Endothelial cell of umbilical vein (primary cell): ENCODE data around the gene LPAR4. TPM values are rescaled to one million over a fixed set of nuclear protein-coding genes. Genes with fewer than 3 reads are reported as not detected.

Experiments
- BruUV-seq: library from RNA; stranded (reverse); fragments of 400-500 nt; replicated peaks from 2 replicates; lab custom pipeline; 2021; lab: Mats Ljungman, UMichigan
- CTCF ChIA-PET: fragments of 300-600, 350-600 bp; sonication (Branson Sonifier 250); formaldehyde crosslinking; loops from one replicate; lab custom pipeline; 2021; ENCODE audit warnings: antibody characterized with exemption, inconsistent platforms; lab: Charles Lee
- POLR2A ChIA-PET: fragments of 300-600, 350-600 bp; sonication (Branson Sonifier 250); formaldehyde crosslinking; loops from one replicate; lab custom pipeline; 2021; ENCODE audit warnings: antibody characterized with exemption, inconsistent platforms; lab: Charles Lee
- DNase-seq: peaks from one replicate; pipeline ENCODE4 v3.0.0-alpha.2; 2011; ENCODE audit warnings: low read depth, low spot score
- FAIRE-seq: peaks from 2 replicates; lab custom pipeline; 2011; peaks lifted over from hg19 to GRCh38; lab: Jason Lieb, UNC
- H2AFZ ChIP-seq: 2 replicates; pipeline ENCODE4 v1.6.0; 2012; ENCODE audit warnings: low read depth, low read length, control low read depth, inconsistent platforms
- H3K27ac ChIP-seq: 2 replicates; pipeline ENCODE4 v1.5.1; 2011; ENCODE audit warnings: low read depth, mild to moderate bottlenecking, control low read depth, low read length, moderate library complexity; ENCODE audit not compliant: insufficient read depth
- H3K27me3 ChIP-seq, 2 experiments: 2 replicates each; pipeline versions ENCODE4 v1.6.0 to v1.6.1; 2011; ENCODE audit warnings: low read length in 2 of 2, mixed read lengths in 1 of 2; ENCODE audit not compliant: control insufficient read depth in 2 of 2, insufficient read depth in 2 of 2
- H3K36me3 ChIP-seq, 2 experiments: 2 replicates in 1 of 2; 3 replicates in 1 of 2; pipeline ENCODE4 v1.5.1; 2011; ENCODE audit warnings: low read length in 2 of 2, mild to moderate bottlenecking in 1 of 2, moderate library complexity in 1 of 2; ENCODE audit not compliant: control insufficient read depth in 2 of 2, insufficient read depth in 2 of 2; ENCODE audit errors: extremely low read depth in 1 of 2
- H3K4me1 ChIP-seq: 3 replicates; pipeline ENCODE4 v1.5.1; 2011; ENCODE audit warnings: mild to moderate bottlenecking, low read length; ENCODE audit not compliant: control insufficient read depth, insufficient read depth; ENCODE audit errors: extremely low read depth
- H3K4me2 ChIP-seq: 2 replicates; pipeline ENCODE4 v1.6.1; 2011; ENCODE audit warnings: low read length, control low read depth, mixed read lengths; ENCODE audit not compliant: insufficient read depth
- H3K4me3 ChIP-seq, 3 experiments: fragments of 200-600 bp in 1 of 3; sonication (generic), shearing (Covaris generic) in 1 of 3; replicated peaks in 1 of 3; 2 replicates each; pipeline ENCODE4 v1.5.1; 2011 to 2016; ENCODE audit warnings: control low read depth in 3 of 3, low read length in 3 of 3, mild to moderate bottlenecking in 2 of 3, inconsistent platforms in 1 of 3, low read depth in 1 of 3, moderate library complexity in 1 of 3; ENCODE audit not compliant: insufficient read depth in 1 of 3
- H3K79me2 ChIP-seq: 2 replicates; pipeline ENCODE4 v1.6.0; 2012; ENCODE audit warnings: low read length, inconsistent platforms; ENCODE audit not compliant: control insufficient read depth, insufficient read depth
- H3K9ac ChIP-seq: replicated peaks from 2 replicates; pipeline ENCODE3; 2011; ENCODE audit warnings: low read length, control low read depth; ENCODE audit not compliant: insufficient read depth; ENCODE audit errors: extremely low read depth
- H3K9me1 ChIP-seq: replicated peaks from 3 replicates; pipeline ENCODE4 v1.6.0; 2011; ENCODE audit warnings: mild to moderate bottlenecking, low read length; ENCODE audit not compliant: control insufficient read depth, insufficient read depth; ENCODE audit errors: extremely low read depth
- H3K9me3 ChIP-seq: replicated peaks from 2 replicates; pipeline ENCODE4 v1.5.1; 2012; ENCODE audit warnings: low read length, inconsistent platforms; ENCODE audit not compliant: control insufficient read depth, insufficient read depth
- H4K20me1 ChIP-seq: replicated peaks from 2 replicates; pipeline ENCODE3; 2011; ENCODE audit warnings: mild to moderate bottlenecking, low read length; ENCODE audit not compliant: control insufficient read depth, insufficient read depth; ENCODE audit errors: extremely low read depth
- EZH2 ChIP-seq: IDR thresholded peaks from 2 replicates; pipeline ENCODE4 v1.6.1; 2012; ENCODE audit warnings: borderline replicate concordance, low read depth, mild to moderate bottlenecking, moderate library complexity, low read length, inconsistent platforms; ENCODE audit not compliant: severe bottlenecking
- FOS ChIP-seq: IDR thresholded peaks from 2 replicates; pipeline ENCODE4 v1.6.1; 2011; ENCODE audit warnings: mild to moderate bottlenecking, low read length, moderate library complexity, borderline replicate concordance; ENCODE audit not compliant: insufficient read depth
- GATA2 ChIP-seq: IDR thresholded peaks from 2 replicates; pipeline ENCODE4 v1.7.0; 2011; ENCODE audit warnings: low read depth, mild to moderate bottlenecking, moderate library complexity, mixed read lengths, low read length; ENCODE audit not compliant: insufficient read length, insufficient read depth
- JUN ChIP-seq: IDR thresholded peaks from 2 replicates; pipeline ENCODE4 v1.6.1; 2011; ENCODE audit warnings: borderline replicate concordance, low read depth; ENCODE audit not compliant: insufficient read length, insufficient read depth
- MYC ChIP-seq: IDR thresholded peaks from one replicate; pipeline ENCODE4 v1.6.1; 2011; ENCODE audit warnings: mild to moderate bottlenecking, low read depth, low read length
- POLR2A ChIP-seq: IDR thresholded peaks from 2 replicates; pipeline ENCODE4 v1.6.1; 2012; ENCODE audit warnings: low read depth, mild to moderate bottlenecking, control low read depth, low read length
- POLR2AphosphoS5 ChIP-seq: IDR thresholded peaks from 2 replicates; pipeline ENCODE4 v1.6.1; 2012; ENCODE audit warnings: low read depth, mild to moderate bottlenecking, control low read depth, low read length, moderate library complexity; ENCODE audit not compliant: insufficient read depth
- dilution Hi-C: fragments of 300-500 bp; cut with MboI; formaldehyde crosslinking; loops from one replicate; pipeline ENCODE4 v1.15.0; 2019; ENCODE audit warnings: low sequenced_read_pairs; ENCODE audit not compliant: extremely low pct_ligation_motif_present
- intact Hi-C: fragments of 100-400 bp; cut with micrococcal nuclease; formaldehyde crosslinking; loops from one replicate; pipeline ENCODE4 v1.10.0; 2022
- polyA plus RNA-seq, 4 experiments: library from polyadenylated mRNA; depleted of rRNA in 3 of 4; stranded (reverse) in 3 of 4; unstranded in 1 of 4; fragments of >200 nt; gene quantifications; 2 replicates each; pipeline versions ENCODE4 v1.2.1 to v1.2.3, GENCODE V29; 2011 to 2012; ENCODE audit warnings: missing spikeins in 1 of 4
- total RNA-seq: library from RNA; stranded (reverse); gene quantifications from 2 replicates; pipeline ENCODE4 v1.2.3, GENCODE V29; 2021
- TF ChIP-seq, protein P1 (sequence below), 2 donors: IDR thresholded peaks; 1 replicate in 1 of 2; 2 replicates in 1 of 2; pipeline ENCODE4 v1.5.1; 2011; ENCODE audit warnings: low read length in 2 of 2, mild to moderate bottlenecking in 2 of 2, moderate library complexity in 2 of 2, control low read depth in 1 of 2, inconsistent platforms in 1 of 2, low read depth in 1 of 2; ENCODE audit not compliant: insufficient read depth in 1 of 2; ENCODE audit errors: extremely low read depth in 1 of 2
- TF ChIP-seq, protein P2 (sequence below): IDR thresholded peaks from 2 replicates; pipeline ENCODE4 v1.6.1; 2011; ENCODE audit not compliant: insufficient read depth, insufficient read length

Gene LPAR4
- total and polyA plus RNA-seq, 2 donors (not counting 3 experiments of a cell fraction or from before 2014, with no cell fraction given), result 0.07 to 0.49 TPM

DNA sequence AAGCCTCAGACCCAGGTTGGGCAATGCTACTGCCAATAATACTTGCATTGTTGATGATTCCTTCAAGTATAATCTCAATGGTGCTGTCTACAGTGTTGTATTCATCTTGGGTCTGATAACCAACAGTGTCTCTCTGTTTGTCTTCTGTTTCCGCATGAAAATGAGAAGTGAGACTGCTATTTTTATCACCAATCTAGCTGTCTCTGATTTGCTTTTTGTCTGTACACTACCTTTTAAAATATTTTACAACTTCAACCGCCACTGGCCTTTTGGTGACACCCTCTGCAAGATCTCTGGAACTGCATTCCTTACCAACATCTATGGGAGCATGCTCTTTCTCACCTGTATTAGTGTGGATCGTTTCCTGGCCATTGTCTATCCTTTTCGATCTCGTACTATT is 7.4 kb downstream of the LPAR4 start:
- no peak overlapping the region for H3K4me3 ChIP-seq
- BruUV-seq, result no TSS peak
- ChIA-PET CTCF (no interaction called here), POLR2A (no interaction called here)
- H3K36me3 ChIP-seq, result no peaks in the 10 kb centered on the region
- DNase-seq (no peak), FAIRE-seq (no peak)
- H3K9ac ChIP-seq, result no peak overlapping the region
- no peak for TF ChIP-seq FOS
- TF ChIP-seq, protein P1, sequence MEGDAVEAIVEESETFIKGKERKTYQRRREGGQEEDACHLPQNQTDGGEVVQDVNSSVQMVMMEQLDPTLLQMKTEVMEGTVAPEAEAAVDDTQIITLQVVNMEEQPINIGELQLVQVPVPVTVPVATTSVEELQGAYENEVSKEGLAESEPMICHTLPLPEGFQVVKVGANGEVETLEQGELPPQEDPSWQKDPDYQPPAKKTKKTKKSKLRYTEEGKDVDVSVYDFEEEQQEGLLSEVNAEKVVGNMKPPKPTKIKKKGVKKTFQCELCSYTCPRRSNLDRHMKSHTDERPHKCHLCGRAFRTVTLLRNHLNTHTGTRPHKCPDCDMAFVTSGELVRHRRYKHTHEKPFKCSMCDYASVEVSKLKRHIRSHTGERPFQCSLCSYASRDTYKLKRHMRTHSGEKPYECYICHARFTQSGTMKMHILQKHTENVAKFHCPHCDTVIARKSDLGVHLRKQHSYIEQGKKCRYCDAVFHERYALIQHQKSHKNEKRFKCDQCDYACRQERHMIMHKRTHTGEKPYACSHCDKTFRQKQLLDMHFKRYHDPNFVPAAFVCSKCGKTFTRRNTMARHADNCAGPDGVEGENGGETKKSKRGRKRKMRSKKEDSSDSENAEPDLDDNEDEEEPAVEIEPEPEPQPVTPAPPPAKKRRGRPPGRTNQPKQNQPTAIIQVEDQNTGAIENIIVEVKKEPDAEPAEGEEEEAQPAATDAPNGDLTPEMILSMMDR (IDR thresholded peaks at IDR 0.05; ENCODE audit: extremely low read depth in 1 of 2, insufficient read depth in 1 of 2, low read depth in 1 of 2, low read length in 2 of 2), result no peak
- no peak for TF ChIP-seq POLR2A
- no peak for TF ChIP-seq JUN
- TF ChIP-seq GATA2, result no peak
- TF ChIP-seq MYC, result no peak
- TF ChIP-seq EZH2, result no peak
- TF ChIP-seq POLR2AphosphoS5, result no peak
- TF ChIP-seq, protein P2, sequence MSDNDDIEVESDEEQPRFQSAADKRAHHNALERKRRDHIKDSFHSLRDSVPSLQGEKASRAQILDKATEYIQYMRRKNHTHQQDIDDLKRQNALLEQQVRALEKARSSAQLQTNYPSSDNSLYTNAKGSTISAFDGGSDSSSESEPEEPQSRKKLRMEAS, result no peak
- no peaks in the 10 kb centered on the region for H3K27me3 ChIP-seq
- intact Hi-C loops, result no loop called here
- no peaks in the 10 kb centered on the region for H3K9me1 ChIP-seq
- H3K4me1 ChIP-seq, result no peaks in the 10 kb centered on the region
- no peaks in the 10 kb centered on the region for H4K20me1 ChIP-seq
- H3K4me2 ChIP-seq, result no peak overlapping the region
- dilution Hi-C loops, result no loop called here
- H2AFZ ChIP-seq, result no peak overlapping the region
- no peaks in the 10 kb centered on the region for H3K79me2 ChIP-seq
- H3K27ac ChIP-seq, result no peak overlapping the region
- no peaks in the 10 kb centered on the region for H3K9me3 ChIP-seq
